IMR-90 (cell line): ENCODE measurements around the gene LRP11. TPM values are rescaled to one million over a fixed set of nuclear protein-coding genes. Genes with fewer than 3 reads are reported as not detected.

ENCODE experiments used
- ATAC-seq: fragments of 200-7000 bp; cut with Tn5 transposase; 2 replicates; pipeline ENCODE4 v1.9.1; 2020; ENCODE audit warnings: low read depth, mild to moderate bottlenecking, moderate library complexity
- BruUV-seq: library from RNA; stranded (reverse); fragments of 400-500 nt; replicated peaks from 2 replicates; lab custom pipeline; 2021; lab: Mats Ljungman, UMichigan
- CTCF ChIA-PET: fragments of 300-600 bp; formaldehyde crosslinking; extraction: SDS; loops from one replicate; lab custom pipeline; 2021; ENCODE audit warnings: antibody characterized with exemption; lab: Yijun Ruan, JAX
- POLR2A ChIA-PET: fragments of 300-600 bp; sonication (Branson Sonifier 250); formaldehyde crosslinking; loops from one replicate; lab custom pipeline; 2022; ENCODE audit warnings: antibody characterized with exemption; ENCODE audit not compliant: unreplicated experiment; lab: Charles Lee
- DNase-seq: peaks from one replicate; pipeline ENCODE4 v3.0.0; 2013
- H2AFZ ChIP-seq: replicated peaks from 2 replicates; pipeline ENCODE3; 2013; ENCODE audit warnings: low read length, mild to moderate bottlenecking; ENCODE audit not compliant: poor library complexity
- H2AK5ac ChIP-seq: 2 replicates; pipeline ENCODE4 v1.6.1; 2013; ENCODE audit warnings: low read depth, low read length, inconsistent platforms
- H2AK9ac ChIP-seq: replicated peaks from 2 replicates; pipeline ENCODE3; 2013; ENCODE audit warnings: mild to moderate bottlenecking, low read depth, low read length, moderate library complexity; ENCODE audit not compliant: poor library complexity
- H2BK120ac ChIP-seq: 2 replicates; pipeline ENCODE4 v1.6.1; 2013; ENCODE audit warnings: low read depth, low read length, inconsistent platforms
- H2BK15ac ChIP-seq: 3 replicates; pipeline ENCODE4 v1.6.1; 2013; ENCODE audit warnings: low read depth, low read length, inconsistent platforms
- H2BK20ac ChIP-seq: 2 replicates; pipeline ENCODE4 v1.6.1; 2013; ENCODE audit warnings: low read depth, mild to moderate bottlenecking, inconsistent platforms, low read length, moderate library complexity
- H2BK5ac ChIP-seq: 2 replicates; pipeline ENCODE4 v1.6.1; 2013; ENCODE audit warnings: mild to moderate bottlenecking, low read depth, low read length, inconsistent platforms; ENCODE audit not compliant: poor library complexity, severe bottlenecking
- H3K14ac ChIP-seq: replicated peaks from 2 replicates; pipeline ENCODE4 v1.6.1; 2013; ENCODE audit warnings: low read depth, low read length, inconsistent platforms
- H3K18ac ChIP-seq: 2 replicates; pipeline ENCODE4 v1.6.1; 2013; ENCODE audit warnings: low read depth, low read length, control low read depth
- H3K23ac ChIP-seq: 2 replicates; pipeline ENCODE4 v1.6.1; 2013; ENCODE audit warnings: low read depth, low read length, inconsistent platforms
- H3K27ac ChIP-seq: 2 replicates; pipeline ENCODE4 v1.5.1; 2013; ENCODE audit warnings: mild to moderate bottlenecking, control low read depth, low read length; ENCODE audit not compliant: insufficient read depth
- H3K27me3 ChIP-seq: 2 replicates; pipeline ENCODE4 v1.6.1; 2013; ENCODE audit warnings: low read length; ENCODE audit not compliant: control insufficient read depth, insufficient read depth
- H3K36me3 ChIP-seq: 2 replicates; pipeline ENCODE4 v1.6.1; 2013; ENCODE audit warnings: low read length, mixed read lengths; ENCODE audit not compliant: control insufficient read depth, insufficient read depth
- H3K4ac ChIP-seq: 2 replicates; pipeline ENCODE4 v1.6.1; 2013; ENCODE audit warnings: low read depth, low read length, inconsistent platforms
- H3K4me1 ChIP-seq: 2 replicates; pipeline ENCODE4 v1.6.1; 2013; ENCODE audit warnings: low read length, mixed read lengths; ENCODE audit not compliant: control insufficient read depth, insufficient read depth
- H3K4me2 ChIP-seq: 2 replicates; pipeline ENCODE4 v1.6.1; 2013; ENCODE audit warnings: low read depth, mild to moderate bottlenecking, control low read depth, low read length, moderate library complexity
- H3K4me3 ChIP-seq: 2 replicates; pipeline ENCODE4 v1.5.1; 2013; ENCODE audit warnings: low read depth, mild to moderate bottlenecking, control low read depth, low read length, moderate library complexity; ENCODE audit not compliant: insufficient read depth
- H3K56ac ChIP-seq: 2 replicates; pipeline ENCODE4 v1.6.1; 2013; ENCODE audit warnings: low read length, inconsistent platforms; ENCODE audit not compliant: insufficient read depth; ENCODE audit errors: extremely low read depth
- H3K79me1 ChIP-seq, 2 experiments: 2 replicates each; pipeline ENCODE4 v1.6.1; 2013; ENCODE audit warnings: low read length in 2 of 2, inconsistent platforms in 1 of 2, low read depth in 1 of 2
- H3K9ac ChIP-seq: 2 replicates; pipeline ENCODE4 v1.6.1; 2013; ENCODE audit warnings: low read depth, low read length, control low read depth
- H3K9me1 ChIP-seq: 2 replicates; pipeline ENCODE4 v1.6.1; 2013; ENCODE audit warnings: low read length, inconsistent platforms; ENCODE audit not compliant: insufficient read depth
- H3K9me3 ChIP-seq: 2 replicates; pipeline ENCODE4 v1.6.1; 2013; ENCODE audit warnings: low read length; ENCODE audit not compliant: control insufficient read depth, insufficient read depth
- H4K20me1 ChIP-seq: 2 replicates; pipeline ENCODE4 v1.6.1; 2013; ENCODE audit warnings: low read length, inconsistent platforms; ENCODE audit not compliant: insufficient read depth
- H4K5ac ChIP-seq: 2 replicates; pipeline ENCODE4 v1.6.1; 2013; ENCODE audit warnings: mild to moderate bottlenecking, low read depth, low read length, control low read depth
- H4K8ac ChIP-seq, 2 experiments: 2 replicates each; pipeline ENCODE4 v1.6.1; 2013; ENCODE audit warnings: low read depth in 2 of 2, low read length in 2 of 2, control low read depth in 1 of 2, inconsistent platforms in 1 of 2
- H4K91ac ChIP-seq: 2 replicates; pipeline ENCODE4 v1.6.1; 2013; ENCODE audit warnings: low read depth, low read length, inconsistent platforms; ENCODE audit not compliant: insufficient read depth
- BHLHE40 ChIP-seq: fragments of 150-350 bp; IDR thresholded peaks from 2 replicates; pipeline ENCODE4 v1.6.1; 2016; ENCODE audit warnings: mild to moderate bottlenecking, low read depth, low read length
- CEBPB ChIP-seq: IDR thresholded peaks from 2 replicates; pipeline ENCODE4 v1.6.1; 2012; ENCODE audit warnings: low read depth, low read length, improper control_type of control experiment
- CHD1 ChIP-seq: IDR thresholded peaks from 2 replicates; pipeline ENCODE4 v1.6.1; 2012; ENCODE audit warnings: low read depth, low read length, improper control_type of control experiment
- FOS ChIP-seq: fragments of 150-350 bp; IDR thresholded peaks from 2 replicates; pipeline ENCODE4 v1.6.1; 2016; ENCODE audit warnings: low read depth, low read length
- MAFK ChIP-seq: IDR thresholded peaks from 2 replicates; pipeline ENCODE4 v1.6.1; 2012; ENCODE audit warnings: low read depth, low read length, improper control_type of control experiment
- MAZ ChIP-seq: IDR thresholded peaks from 2 replicates; pipeline ENCODE4 v1.6.1; 2012; ENCODE audit warnings: low read depth, mild to moderate bottlenecking, low read length, improper control_type of control experiment, moderate library complexity, borderline replicate concordance
- MXI1 ChIP-seq: IDR thresholded peaks from 2 replicates; pipeline ENCODE4 v1.6.1; 2012; ENCODE audit warnings: low read depth, mild to moderate bottlenecking, low read length, moderate library complexity, borderline replicate concordance
- NFE2L2 ChIP-seq: fragments of 150-350 bp; IDR thresholded peaks from 2 replicates; pipeline ENCODE4 v1.6.1; 2016; ENCODE audit warnings: low read depth, mild to moderate bottlenecking, low read length
- POLR2A ChIP-seq: IDR thresholded peaks from 2 replicates; pipeline ENCODE4 v1.6.1; 2012; ENCODE audit warnings: mild to moderate bottlenecking, low read depth, low read length
- RAD21 ChIP-seq: IDR thresholded peaks from 2 replicates; pipeline ENCODE4 v1.6.1; 2012; ENCODE audit warnings: low read length, improper control_type of control experiment
- RCOR1 ChIP-seq: IDR thresholded peaks from 2 replicates; pipeline ENCODE4 v1.6.1; 2012; ENCODE audit warnings: mild to moderate bottlenecking, low read length, improper control_type of control experiment; ENCODE audit not compliant: insufficient replicate concordance
- RFX5 ChIP-seq: IDR thresholded peaks from 2 replicates; pipeline ENCODE4 v1.8.0; 2012; ENCODE audit warnings: low read depth, mild to moderate bottlenecking, low read length, moderate library complexity
- SMC3 ChIP-seq: fragments of 150-350 bp; IDR thresholded peaks from 2 replicates; pipeline ENCODE4 v1.6.1; 2016; ENCODE audit warnings: low read depth, mild to moderate bottlenecking, antibody characterized with exemption, low read length, moderate library complexity
- WGBS, 2 experiments: methylation state at CpG; one replicate each; pipeline versions ENCODE4 v1.1.5 to v1.1.7; 2013; ENCODE audit warnings: missing lambda C conversion rate in 2 of 2; ENCODE audit not compliant: insufficient read length in 1 of 2; ENCODE audit errors: extremely low coverage in 2 of 2; 5-methylcytosine and 5-hydroxymethylcytosine counted together
- dilution Hi-C: fragments of 300-500 bp; cut with HindIII; formaldehyde crosslinking; loops from one replicate; pipeline ENCODE4 v1.14.3; 2018; ENCODE audit warnings: low sequenced_read_pairs; ENCODE audit not compliant: unreplicated experiment
- in situ Hi-C: fragments of 300-500 bp; cut with MboI; formaldehyde crosslinking; loops from 3 replicates; pipeline ENCODE4 v1.14.3; 2019; ENCODE audit warnings: low sequenced_read_pairs, inconsistent platforms, mixed read lengths
- intact Hi-C: fragments of 100-400 bp; cut with micrococcal nuclease; formaldehyde crosslinking; loops from 2 replicates; pipeline ENCODE4 v1.10.0; 2022
- polyA plus RNA-seq, 3 experiments: library from polyadenylated mRNA; depleted of rRNA; stranded (reverse); fragments of >200 nt; gene quantifications; 2 replicates each; pipeline ENCODE4 v1.2.3, GENCODE V29; 2012; ENCODE audit warnings: low replicate concordance in 1 of 3
- total RNA-seq: library from RNA; depleted of rRNA; stranded (reverse); fragments of >200 nt; gene quantifications from 2 replicates; pipeline ENCODE4 v1.2.3, GENCODE V29; 2012
- TF ChIP-seq, protein P1 (sequence below): fragments of 150-350 bp; IDR thresholded peaks from 2 replicates; pipeline ENCODE4 v1.6.1; 2017; ENCODE audit warnings: mild to moderate bottlenecking, antibody characterized with exemption, low read length, low read depth
- TF ChIP-seq, protein P2 (sequence below): conservative IDR thresholded peaks from 2 replicates; pipeline ENCODE4 v1.5.1; 2012; ENCODE audit warnings: mild to moderate bottlenecking, low read depth, low read length, improper control_type of control experiment
- TF ChIP-seq, protein P3 (sequence below): fragments of 150-350 bp; IDR thresholded peaks from 2 replicates; pipeline ENCODE4 v1.6.1; 2016; ENCODE audit warnings: low read depth, mild to moderate bottlenecking, low read length, moderate library complexity, borderline replicate concordance

Gene LRP11
- total and polyA plus RNA-seq, 2 of the 4 experiments (the other 2 are of a cell fraction) = 48.8 to 63.8 TPM

DNA sequence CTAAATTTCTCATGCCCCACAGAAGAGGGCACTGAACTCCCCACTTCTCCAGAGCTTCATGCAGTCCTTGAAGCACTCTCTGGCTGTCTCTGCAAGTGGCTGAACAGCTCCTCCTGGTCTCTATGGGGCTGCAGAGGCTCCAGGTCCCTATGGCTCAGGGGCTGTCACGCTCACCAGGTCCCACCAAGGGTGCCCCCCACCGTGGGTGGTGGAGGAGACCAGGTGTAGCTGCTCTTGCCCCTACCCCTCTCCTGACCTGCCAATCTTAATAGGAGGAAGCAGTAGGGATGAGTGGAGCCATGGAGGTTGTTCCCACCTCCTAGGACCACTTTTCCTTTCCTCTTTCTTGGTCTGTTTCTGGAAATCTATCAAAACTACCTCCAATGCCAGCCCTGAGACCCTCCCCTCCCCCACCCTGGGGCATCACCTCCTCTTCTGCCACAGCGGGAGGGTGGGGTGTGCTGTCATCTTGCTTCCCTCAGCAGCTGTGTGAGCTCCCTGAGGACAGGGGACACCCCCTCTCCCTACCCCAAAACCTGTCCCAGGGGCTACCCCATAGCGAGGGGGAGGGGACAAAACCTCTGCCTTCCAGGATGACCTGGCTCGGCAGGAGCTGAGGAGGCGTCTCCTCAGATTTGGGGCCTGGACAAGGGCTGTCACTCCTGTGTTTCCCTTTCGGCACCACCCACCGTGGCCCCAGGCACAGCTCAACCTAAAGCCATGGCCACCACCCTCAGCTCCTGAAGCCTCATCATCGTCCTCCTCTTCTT lies 45.7 kb upstream of the LRP11 start:
- H3K18ac ChIP-seq = no peak overlapping the region
- no peak overlapping the region for H2AK5ac ChIP-seq
- H4K8ac ChIP-seq = no peak overlapping the region
- H2AK9ac ChIP-seq = no peak overlapping the region
- ChIA-PET POLR2A (no interaction called here), CTCF (no interaction called here)
- peaks cover 12% of the 10 kb centered on the region for H3K9me3 ChIP-seq
- H2AFZ ChIP-seq = no peak overlapping the region
- H4K20me1 ChIP-seq = no peaks in the 10 kb centered on the region
- TF ChIP-seq MAFK = no peak
- TF ChIP-seq BHLHE40 = no peak
- no peak for TF ChIP-seq RFX5
- no peak for TF ChIP-seq POLR2A
- TF ChIP-seq SMC3 = no peak
- no peak for TF ChIP-seq NFE2L2
- no peak for TF ChIP-seq RCOR1
- TF ChIP-seq, protein P1, sequence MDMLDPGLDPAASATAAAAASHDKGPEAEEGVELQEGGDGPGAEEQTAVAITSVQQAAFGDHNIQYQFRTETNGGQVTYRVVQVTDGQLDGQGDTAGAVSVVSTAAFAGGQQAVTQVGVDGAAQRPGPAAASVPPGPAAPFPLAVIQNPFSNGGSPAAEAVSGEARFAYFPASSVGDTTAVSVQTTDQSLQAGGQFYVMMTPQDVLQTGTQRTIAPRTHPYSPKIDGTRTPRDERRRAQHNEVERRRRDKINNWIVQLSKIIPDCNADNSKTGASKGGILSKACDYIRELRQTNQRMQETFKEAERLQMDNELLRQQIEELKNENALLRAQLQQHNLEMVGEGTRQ = no peak
- no peak for TF ChIP-seq CEBPB
- TF ChIP-seq MAZ = no peak
- TF ChIP-seq MXI1 = no peak
- TF ChIP-seq, protein P2, sequence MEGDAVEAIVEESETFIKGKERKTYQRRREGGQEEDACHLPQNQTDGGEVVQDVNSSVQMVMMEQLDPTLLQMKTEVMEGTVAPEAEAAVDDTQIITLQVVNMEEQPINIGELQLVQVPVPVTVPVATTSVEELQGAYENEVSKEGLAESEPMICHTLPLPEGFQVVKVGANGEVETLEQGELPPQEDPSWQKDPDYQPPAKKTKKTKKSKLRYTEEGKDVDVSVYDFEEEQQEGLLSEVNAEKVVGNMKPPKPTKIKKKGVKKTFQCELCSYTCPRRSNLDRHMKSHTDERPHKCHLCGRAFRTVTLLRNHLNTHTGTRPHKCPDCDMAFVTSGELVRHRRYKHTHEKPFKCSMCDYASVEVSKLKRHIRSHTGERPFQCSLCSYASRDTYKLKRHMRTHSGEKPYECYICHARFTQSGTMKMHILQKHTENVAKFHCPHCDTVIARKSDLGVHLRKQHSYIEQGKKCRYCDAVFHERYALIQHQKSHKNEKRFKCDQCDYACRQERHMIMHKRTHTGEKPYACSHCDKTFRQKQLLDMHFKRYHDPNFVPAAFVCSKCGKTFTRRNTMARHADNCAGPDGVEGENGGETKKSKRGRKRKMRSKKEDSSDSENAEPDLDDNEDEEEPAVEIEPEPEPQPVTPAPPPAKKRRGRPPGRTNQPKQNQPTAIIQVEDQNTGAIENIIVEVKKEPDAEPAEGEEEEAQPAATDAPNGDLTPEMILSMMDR = no peak
- no peak for TF ChIP-seq FOS
- TF ChIP-seq CHD1 = no peak
- TF ChIP-seq RAD21 = no peak
- TF ChIP-seq, protein P3, sequence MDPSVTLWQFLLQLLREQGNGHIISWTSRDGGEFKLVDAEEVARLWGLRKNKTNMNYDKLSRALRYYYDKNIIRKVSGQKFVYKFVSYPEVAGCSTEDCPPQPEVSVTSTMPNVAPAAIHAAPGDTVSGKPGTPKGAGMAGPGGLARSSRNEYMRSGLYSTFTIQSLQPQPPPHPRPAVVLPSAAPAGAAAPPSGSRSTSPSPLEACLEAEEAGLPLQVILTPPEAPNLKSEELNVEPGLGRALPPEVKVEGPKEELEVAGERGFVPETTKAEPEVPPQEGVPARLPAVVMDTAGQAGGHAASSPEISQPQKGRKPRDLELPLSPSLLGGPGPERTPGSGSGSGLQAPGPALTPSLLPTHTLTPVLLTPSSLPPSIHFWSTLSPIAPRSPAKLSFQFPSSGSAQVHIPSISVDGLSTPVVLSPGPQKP = no peak
- intact Hi-C loops = no loop called here
- H3K9me1 ChIP-seq = peaks cover 4% of the 10 kb centered on the region; the same call in 1 of the 2 replicates
- H2BK5ac ChIP-seq = no peak overlapping the region
- BruUV-seq = no TSS peak
- no peak overlapping the region for H4K91ac ChIP-seq
- 90% methylated on average over 2 of the region's 9 CpGs; no CpG with 5 or more reads in 1 of the 2 experiments for WGBS, 2 experiments
- peaks cover 20% of the 10 kb centered on the region for H3K27me3 ChIP-seq
- no peaks in the 10 kb centered on the region for H3K79me1 ChIP-seq
- H3K4me2 ChIP-seq = no peak overlapping the region
- H4K5ac ChIP-seq = no peak overlapping the region
- H3K9ac ChIP-seq = no peak overlapping the region
- H3K23ac ChIP-seq = no peak overlapping the region
- H3K56ac ChIP-seq = no peak overlapping the region
- no peak overlapping the region for H2BK15ac ChIP-seq
- no peak for DNase-seq
- no peak overlapping the region for H3K14ac ChIP-seq
- no peak overlapping the region for H3K4ac ChIP-seq
- no peaks in the 10 kb centered on the region for H3K36me3 ChIP-seq
- H3K4me3 ChIP-seq = no peak overlapping the region
- no peaks in the 10 kb centered on the region for H3K4me1 ChIP-seq
- no peak for ATAC-seq
- no peak overlapping the region for H2BK20ac ChIP-seq
- in situ Hi-C loops = no loop called here
- no peak overlapping the region for H3K27ac ChIP-seq
- dilution Hi-C loops = no loop called here
- H2BK120ac ChIP-seq = no peak overlapping the region
